GM12801 (cell line): ENCODE measurements around the gene PDCD1LG2.

Experiments
- CTCF ChIP-seq: IDR thresholded peaks from one replicate; pipeline ENCODE4 v1.5.1; 2011; ENCODE audit warnings: control low read depth; ENCODE audit not compliant: insufficient read length; ENCODE audit errors: extremely low read depth

Gene PDCD1LG2

GRCh38 chr9:5479994-5480694, 30.2 kb upstream of the PDCD1LG2 start:
- TF ChIP-seq CTCF: no peak

- TF ChIP-seq CTCF: no peak
These were observed 29.4 kb upstream of the PDCD1LG2 start for GRCh38 chr9:5480919-5481318.

GRCh38 chr9:5481322-5482040, 28.9 kb upstream of the PDCD1LG2 start:
- TF ChIP-seq CTCF: no peak

- no peak for TF ChIP-seq CTCF
These were observed 28.1 kb upstream of the PDCD1LG2 start for GRCh38 chr9:5482194-5482593.

- no peak for TF ChIP-seq CTCF
These were observed 27.0 kb upstream of the PDCD1LG2 start for GRCh38 chr9:5483306-5483705.

- no peak for TF ChIP-seq CTCF
These were observed 24.8 kb upstream of the PDCD1LG2 start for GRCh38 chr9:5485378-5486085.

GRCh38 chr9:5486988-5487387, 23.3 kb upstream of the PDCD1LG2 start:
- no peak for TF ChIP-seq CTCF
